AG04450 (cell line): ENCODE results near the gene GOSR2. TPM values are rescaled to one million over a fixed set of nuclear protein-coding genes. Genes with fewer than 3 reads are reported as not detected.
"Not testable (repeated sequence)": the region's sequence is repeated elsewhere in the genome, so short reads cannot be mapped to it uniquely, and the experiment has no call there.

Experiments
- CTCF ChIA-PET: fragments of 300-600, 350-600 bp; formaldehyde crosslinking; extraction: SDS; loops from one replicate; lab custom pipeline; 2022; ENCODE audit warnings: antibody characterized with exemption, inconsistent platforms; lab: Charles Lee
- POLR2A ChIA-PET: fragments of 350-600 bp; formaldehyde crosslinking; extraction: SDS; loops from one replicate; lab custom pipeline; 2021; ENCODE audit warnings: antibody characterized with exemption, inconsistent platforms; lab: Yijun Ruan, JAX
- DNase-seq: peaks from one replicate; pipeline ENCODE4 v3.0.0-alpha.2; 2011; ENCODE audit warnings: low read depth, low spot score
- H3K27ac ChIP-seq: one replicate; pipeline ENCODE4 v1.5.1; 2012; ENCODE audit warnings: low read depth, low read length, control low read depth
- H3K27me3 ChIP-seq: one replicate; pipeline ENCODE4 v1.6.0; 2012; ENCODE audit warnings: low read length; ENCODE audit not compliant: control insufficient read depth, insufficient read depth
- H3K4me3 ChIP-seq: 2 replicates; pipeline ENCODE4 v1.5.1; 2011; ENCODE audit warnings: mild to moderate bottlenecking, low read depth, low read length, control low read depth
- H3K9me3 ChIP-seq: 2 replicates; pipeline ENCODE4 v1.5.1; 2012; ENCODE audit warnings: low read length; ENCODE audit not compliant: control insufficient read depth, insufficient read depth
- polyA plus RNA-seq: library from polyadenylated mRNA; depleted of rRNA; stranded (reverse); fragments of >200 nt; gene quantifications from 2 replicates; pipeline ENCODE4 v1.2.3, GENCODE V29; 2011
- TF ChIP-seq, protein P1 (sequence below): IDR thresholded peaks from 2 replicates; pipeline ENCODE4 v1.5.1; 2011; ENCODE audit warnings: low read depth, low read length, control low read depth, inconsistent platforms

Gene GOSR2
- polyA plus RNA-seq, 1 experiment: 87.7 TPM

DNA sequence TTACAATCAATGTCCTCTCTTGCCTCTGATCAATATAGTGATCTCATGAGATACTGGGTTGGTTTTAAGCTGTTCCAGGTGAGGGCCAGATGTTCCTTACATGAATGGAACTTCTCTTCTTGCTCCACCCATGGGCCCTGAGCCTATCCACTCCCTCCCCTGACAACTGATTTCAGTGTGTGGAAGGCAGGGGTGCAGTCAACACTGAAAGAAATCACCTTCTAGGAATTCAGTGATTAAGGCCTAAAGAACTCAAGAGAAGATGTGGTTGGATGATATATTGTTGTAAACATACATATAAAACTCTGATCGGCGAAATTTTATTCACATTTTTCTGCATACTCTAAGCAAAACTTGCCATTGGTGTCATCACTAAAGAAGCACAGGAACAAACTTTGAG, 6.7 kb upstream of the GOSR2 start:
- TF ChIP-seq, protein P1, sequence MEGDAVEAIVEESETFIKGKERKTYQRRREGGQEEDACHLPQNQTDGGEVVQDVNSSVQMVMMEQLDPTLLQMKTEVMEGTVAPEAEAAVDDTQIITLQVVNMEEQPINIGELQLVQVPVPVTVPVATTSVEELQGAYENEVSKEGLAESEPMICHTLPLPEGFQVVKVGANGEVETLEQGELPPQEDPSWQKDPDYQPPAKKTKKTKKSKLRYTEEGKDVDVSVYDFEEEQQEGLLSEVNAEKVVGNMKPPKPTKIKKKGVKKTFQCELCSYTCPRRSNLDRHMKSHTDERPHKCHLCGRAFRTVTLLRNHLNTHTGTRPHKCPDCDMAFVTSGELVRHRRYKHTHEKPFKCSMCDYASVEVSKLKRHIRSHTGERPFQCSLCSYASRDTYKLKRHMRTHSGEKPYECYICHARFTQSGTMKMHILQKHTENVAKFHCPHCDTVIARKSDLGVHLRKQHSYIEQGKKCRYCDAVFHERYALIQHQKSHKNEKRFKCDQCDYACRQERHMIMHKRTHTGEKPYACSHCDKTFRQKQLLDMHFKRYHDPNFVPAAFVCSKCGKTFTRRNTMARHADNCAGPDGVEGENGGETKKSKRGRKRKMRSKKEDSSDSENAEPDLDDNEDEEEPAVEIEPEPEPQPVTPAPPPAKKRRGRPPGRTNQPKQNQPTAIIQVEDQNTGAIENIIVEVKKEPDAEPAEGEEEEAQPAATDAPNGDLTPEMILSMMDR: no peak
- no peak for DNase-seq
- H3K27me3 ChIP-seq: peaks cover 11% of the 10 kb centered on the region

DNA sequence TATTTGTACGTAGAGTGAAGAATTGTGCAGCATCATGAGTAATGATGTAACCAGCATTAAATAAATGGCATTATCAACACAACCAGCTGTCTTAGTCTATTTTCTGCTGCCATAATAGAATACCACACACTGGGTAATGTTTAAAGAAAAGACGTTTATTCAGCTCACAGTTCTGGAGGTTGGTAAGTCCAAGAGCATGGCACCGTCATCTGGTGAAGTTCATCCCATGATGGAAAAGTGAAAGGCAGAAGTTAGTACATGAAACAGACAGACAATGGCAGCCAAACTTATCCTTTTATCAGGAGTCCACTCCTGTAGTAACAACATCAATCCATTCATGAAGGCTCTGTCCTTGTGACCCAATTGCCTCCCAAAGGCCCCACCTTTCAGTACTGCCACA, 6.3 kb upstream of the GOSR2 start:
- POLR2A ChIA-PET: no interaction called here
- TF ChIP-seq, protein P1: no peak
- no peak for DNase-seq
- Histone ChIP-seq H3K27me3 (peaks cover 11% of the 10 kb centered on the region), H3K27ac (no peak overlapping the region), H3K4me3 (no peak overlapping the region), H3K9me3 (no peaks in the 10 kb centered on the region)
- CTCF ChIA-PET: no interaction called here

More for the DNA sequence above, 6.7 kb upstream of the GOSR2 start:
- ChIA-PET CTCF (interaction anchor here (0.5 kb wide), 1 partner anchor 955 kb away, joined by 3 read pairs; no protein-coding TSS in a partner anchor), POLR2A (no interaction called here)
- no peak overlapping the region for H3K27ac ChIP-seq
- H3K9me3 ChIP-seq: no peaks in the 10 kb centered on the region
- no peak overlapping the region for H3K4me3 ChIP-seq

DNA sequence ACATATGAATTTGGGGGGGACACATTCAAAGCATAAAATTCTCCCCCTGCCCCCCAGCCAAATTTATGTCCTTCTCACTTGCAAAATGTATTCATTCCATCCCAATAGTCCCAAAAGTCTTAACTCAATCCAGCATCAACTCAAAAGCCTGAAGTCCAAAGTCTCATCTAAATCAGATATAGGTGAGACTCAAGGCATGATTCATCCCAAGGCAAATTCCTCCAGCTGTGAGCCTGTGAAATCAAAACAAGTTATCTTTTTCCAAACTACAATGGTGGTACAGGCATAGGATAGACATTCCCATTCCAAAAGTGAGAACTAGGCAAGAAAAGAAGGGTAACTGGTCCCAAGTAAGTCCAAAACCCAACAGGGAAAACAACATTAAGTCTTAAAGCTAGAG, 5.9 kb upstream of the GOSR2 start:
- ChIA-PET CTCF (interaction anchor here (0.9 kb wide), 1 partner anchor 82 kb away, joined by 3 read pairs; no protein-coding TSS in a partner anchor), POLR2A (no interaction called here)
- no peaks in the 10 kb centered on the region for H3K9me3 ChIP-seq
- no peak overlapping the region for H3K27ac ChIP-seq
- H3K4me3 ChIP-seq: no peak overlapping the region
- no peak for DNase-seq
- TF ChIP-seq, protein P1: no peak
- H3K27me3 ChIP-seq: peaks cover 10% of the 10 kb centered on the region

DNA sequence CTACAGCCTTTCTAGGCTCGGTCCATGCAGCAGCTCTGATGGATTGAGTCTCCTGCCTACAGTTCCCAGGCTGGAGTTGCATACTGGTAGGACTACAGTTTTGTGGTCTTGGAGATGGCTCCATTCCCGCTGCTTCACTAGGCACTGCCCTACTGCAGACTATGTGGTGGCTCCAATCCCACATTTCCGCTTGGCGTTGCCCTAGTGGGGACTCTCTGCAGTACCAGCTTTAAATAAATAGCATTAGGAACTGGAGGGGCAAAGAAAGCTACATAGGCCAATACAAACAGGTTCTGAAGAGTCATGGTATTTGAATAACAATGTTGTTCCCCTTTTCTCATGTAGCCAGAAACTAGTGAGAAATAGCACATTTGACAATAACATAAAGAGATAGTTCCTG, 5.4 kb upstream of the GOSR2 start:
- no peaks in the 10 kb centered on the region for H3K9me3 ChIP-seq
- ChIA-PET CTCF (interaction anchor here (0.9 kb wide), 1 partner anchor 82 kb away, joined by 3 read pairs; no protein-coding TSS in a partner anchor), POLR2A (no interaction called here)
- no peak overlapping the region for H3K4me3 ChIP-seq
- DNase-seq: no peak
- H3K27ac ChIP-seq: no peak overlapping the region
- H3K27me3 ChIP-seq: peaks cover 7% of the 10 kb centered on the region
- TF ChIP-seq, protein P1: no peak

DNA sequence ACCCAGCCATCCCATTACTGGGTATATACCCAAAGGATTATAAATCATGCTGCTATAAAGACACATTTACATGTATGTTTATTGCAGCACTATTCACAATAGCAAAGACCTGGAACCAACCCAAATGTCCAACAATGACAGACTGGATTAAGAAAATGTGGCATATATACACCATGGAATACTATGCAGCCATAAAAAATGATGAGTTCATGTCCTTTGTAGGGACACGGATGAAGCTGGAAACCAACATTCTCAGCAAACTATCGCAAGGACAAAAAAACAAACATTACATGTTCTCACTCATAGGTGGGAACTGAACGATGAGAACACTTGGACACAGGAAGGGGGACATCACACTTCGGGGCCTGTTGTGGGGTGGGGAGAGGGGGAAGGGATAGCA, 998 bp upstream of the GOSR2 start:
- POLR2A ChIA-PET, H3K27me3 ChIP-seq, H3K27ac ChIP-seq, CTCF ChIA-PET, H3K9me3 ChIP-seq, DNase-seq: not testable (repeated sequence)
- H3K4me3 ChIP-seq: 0 out of 2 replicates have a peak overlapping the region, but pooled peaks have one; percentile 31

DNA sequence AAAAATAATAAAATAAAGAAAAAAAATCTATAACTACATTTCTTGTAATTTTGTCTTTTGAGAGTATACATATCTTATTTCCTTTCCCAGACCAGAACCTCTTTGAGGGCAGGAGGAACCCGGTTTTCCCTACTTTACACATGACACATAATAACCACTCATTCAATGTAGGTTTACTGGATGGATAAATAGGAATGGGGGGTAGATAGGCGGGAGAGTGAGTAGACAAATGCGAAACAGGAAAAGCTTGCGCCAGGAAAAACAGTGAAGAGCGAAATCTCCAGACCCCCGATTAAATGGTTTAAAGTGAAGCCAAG, 515 bp upstream of the GOSR2 start:
- POLR2A ChIA-PET: no interaction called here
- CTCF ChIA-PET: no interaction called here
- no peak for DNase-seq
- Histone ChIP-seq H3K4me3 (peak overlapping the region; percentile 99), H3K27ac (peak overlapping the region; percentile 98), H3K27me3 (no peaks in the 10 kb centered on the region), H3K9me3 (no peaks in the 10 kb centered on the region)
- TF ChIP-seq, protein P1: no peak
